Panc1 (cell line): ENCODE data around the gene RELA. TPM values are rescaled to one million over a fixed set of nuclear protein-coding genes. Genes with fewer than 3 reads are reported as not detected.

ENCODE experiments used
- ATAC-seq: fragments of 200-7000 bp; cut with Tn5 transposase; 2 replicates; pipeline ENCODE4 v1.9.1; 2020; ENCODE audit warnings: mild to moderate bottlenecking, moderate library complexity
- BruUV-seq: library from RNA; stranded (reverse); fragments of 400-500 nt; replicated peaks from 2 replicates; lab custom pipeline; 2021; lab: Mats Ljungman, UMichigan
- CTCF ChIA-PET: fragments of 300-600 bp; sonication (Branson Sonifier 250); formaldehyde crosslinking; loops from one replicate; lab custom pipeline; 2022; ENCODE audit warnings: antibody characterized with exemption; lab: Charles Lee
- POLR2A ChIA-PET: fragments of 300-600 bp; sonication (Branson Sonifier 250); formaldehyde crosslinking; loops from one replicate; lab custom pipeline; 2022; ENCODE audit warnings: antibody characterized with exemption; lab: Charles Lee
- DNase-seq: peaks from one replicate; pipeline ENCODE4 v3.0.0-alpha.2; 2010; ENCODE audit warnings: low read depth, low spot score
- H3K27ac ChIP-seq: 2 replicates; pipeline ENCODE4 v1.5.1; 2011; ENCODE audit warnings: mild to moderate bottlenecking, low read length, inconsistent platforms
- H3K27me3 ChIP-seq: fragments of 200-500 bp; sonication (Bioruptor generic); 2 replicates; pipeline ENCODE4 v1.6.0; 2014; ENCODE audit warnings: low read length, inconsistent platforms; ENCODE audit not compliant: control insufficient read depth, insufficient read depth
- H3K36me3 ChIP-seq: fragments of 200-500 bp; sonication (Bioruptor generic); 2 replicates; pipeline ENCODE4 v1.5.1; 2014; ENCODE audit warnings: inconsistent platforms, mild to moderate bottlenecking, low read length, moderate library complexity; ENCODE audit not compliant: control insufficient read depth, insufficient read depth
- H3K4me1 ChIP-seq: 2 replicates; pipeline ENCODE4 v1.5.1; 2011; ENCODE audit warnings: inconsistent platforms, mild to moderate bottlenecking, low read length, moderate library complexity; ENCODE audit not compliant: control insufficient read depth, insufficient read depth
- H3K4me3 ChIP-seq, 2 experiments: 2 replicates each; pipeline ENCODE4 v1.5.1; 2011 to 2012; ENCODE audit warnings: low read depth in 2 of 2, low read length in 2 of 2, mild to moderate bottlenecking in 2 of 2, inconsistent platforms in 1 of 2, moderate library complexity in 1 of 2
- H3K9me3 ChIP-seq: fragments of 200-500 bp; sonication (Bioruptor generic); 2 replicates; pipeline ENCODE4 v1.5.1; 2014; ENCODE audit warnings: low read depth, mild to moderate bottlenecking, inconsistent platforms, low read length, moderate library complexity; ENCODE audit not compliant: control insufficient read depth, insufficient read depth
- CTCF ChIP-seq: fragments of 450-650 bp; IDR thresholded peaks from 2 replicates; pipeline ENCODE4 v1.5.1; 2017; ENCODE audit warnings: mild to moderate bottlenecking
- POLR2AphosphoS5 ChIP-seq: IDR thresholded peaks from 2 replicates; pipeline ENCODE4 v1.6.1; 2012; ENCODE audit warnings: mild to moderate bottlenecking, low read depth, low read length, moderate library complexity
- REST ChIP-seq, 2 experiments: IDR thresholded peaks; 2 replicates each; pipeline ENCODE4 v1.6.1; 2011 to 2012; ENCODE audit warnings: low read depth in 2 of 2, control low read depth in 1 of 2, low read length in 1 of 2, mild to moderate bottlenecking in 1 of 2, moderate library complexity in 1 of 2; ENCODE audit not compliant: insufficient read depth in 1 of 2
- SIN3A ChIP-seq: IDR thresholded peaks from 2 replicates; pipeline ENCODE4 v1.6.1; 2012; ENCODE audit warnings: low read depth, mild to moderate bottlenecking, low read length, moderate library complexity, borderline replicate concordance; ENCODE audit not compliant: insufficient read depth
- TCF7L2 ChIP-seq: IDR thresholded peaks from 2 replicates; pipeline ENCODE4 v1.6.1; 2011; ENCODE audit warnings: mild to moderate bottlenecking, low read depth, low read length, inconsistent platforms
- in situ Hi-C: cut with HindIII; loops from 2 replicates; pipeline ENCODE4 v1.10.0; 2016; ENCODE audit warnings: low sequenced_read_pairs, low pct_unique_long_range_greater_than_20kb
- intact Hi-C: fragments of 100-400 bp; cut with micrococcal nuclease; formaldehyde crosslinking; loops from one replicate; pipeline ENCODE4 v1.10.0; 2022; ENCODE audit not compliant: unreplicated experiment
- total RNA-seq: library from RNA; stranded (reverse); gene quantifications from one replicate; pipeline ENCODE4 v1.2.1, GENCODE V29; 2021; ENCODE audit not compliant: unreplicated experiment

RELA gene
- total RNA-seq, 1 experiment from 2014 or later, result 141 TPM

- Histone ChIP-seq H3K27me3 (no peaks in the 10 kb centered on the region), H3K9me3 (no peaks in the 10 kb centered on the region), H3K36me3 (peaks cover 19% of the 10 kb centered on the region), H3K27ac (no peak overlapping the region), H3K4me1 (peaks cover 11% of the 10 kb centered on the region), H3K4me3 (no peak overlapping the region)
- no peak for ATAC-seq
- ChIA-PET POLR2A (no interaction called here), CTCF (no interaction called here)
- TF ChIP-seq REST (IDR thresholded peaks at IDR 0.05; ENCODE audit: insufficient read depth in 1 of 2, low read depth in 2 of 2, low read length in 1 of 2) (no peak), POLR2AphosphoS5 (no peak; the same call in 1 of the 2 replicates), TCF7L2 (no peak), SIN3A (no peak), CTCF (no peak)
- no TSS peak for BruUV-seq
- in situ Hi-C loops, result no loop called here
- intact Hi-C loops, result no loop called here
- DNase-seq, result no peak
Observed at GRCh38 chr11:65619281-65619928, 43.3 kb downstream of the RELA start.

- Histone ChIP-seq H3K9me3 (no peaks in the 10 kb centered on the region), H3K27ac (no peak overlapping the region), H3K4me3 (no peak overlapping the region), H3K4me1 (peaks cover 11% of the 10 kb centered on the region), H3K27me3 (no peaks in the 10 kb centered on the region), H3K36me3 (peaks cover 19% of the 10 kb centered on the region)
- CTCF ChIA-PET, result no interaction called here
- no TSS peak for BruUV-seq
- POLR2A ChIA-PET, result no interaction called here
- TF ChIP-seq SIN3A (no peak), REST (IDR thresholded peaks at IDR 0.05; ENCODE audit: insufficient read depth in 1 of 2, low read depth in 2 of 2, low read length in 1 of 2) (no peak), TCF7L2 (no peak), POLR2AphosphoS5 (no peak), CTCF (no peak)
- ATAC-seq, result no peak
- no peak for DNase-seq
- intact Hi-C loops (no loop called here), in situ Hi-C loops (no loop called here)
Observed at GRCh38 chr11:65618763-65619162, 44.0 kb downstream of the RELA start.
